Stimulated activated CD8-positive, alpha-beta memory T cell treated with anti-CD3 and anti-CD28 coated beads, Interleukin-4, amount 100 ng/mL, for 48 hours (primary cell): Measurements from ENCODE around the gene OR1I1.

ENCODE experiments used
- DNase-seq: peaks from one replicate; pipeline ENCODE4 v3.0.0-alpha.2; 2020

Gene OR1I1

GRCh38 chr19:15120135-15121026 lies 38.4 kb downstream of the OR1I1 start:
- DNase-seq = no peak

GRCh38 chr19:15122331-15123030 lies 40.5 kb downstream of the OR1I1 start:
- DNase-seq = no peak

GRCh38 chr19:15123031-15123890 lies 41.2 kb downstream of the OR1I1 start:
- no peak for DNase-seq

GRCh38 chr19:15123900-15124299 lies 41.9 kb downstream of the OR1I1 start:
- DNase-seq = no peak

- peak; percentile 37 for DNase-seq
These were observed 42.7 kb downstream of the OR1I1 start for GRCh38 chr19:15124572-15125231.

- peak; percentile 99 for DNase-seq
These were observed 43.4 kb downstream of the OR1I1 start for GRCh38 chr19:15125232-15126067.

- no peak for DNase-seq
These were observed 44.3 kb downstream of the OR1I1 start for GRCh38 chr19:15126131-15126910.

- no peak for DNase-seq
These were observed 46.3 kb downstream of the OR1I1 start for GRCh38 chr19:15128162-15128770.

- peak; percentile 56 for DNase-seq
These were observed 48.0 kb downstream of the OR1I1 start for GRCh38 chr19:15129856-15130585.

- no peak for DNase-seq
These were observed 54.4 kb downstream of the OR1I1 start for GRCh38 chr19:15136234-15136954.

GRCh38 chr19:15137777-15138176 lies 55.8 kb downstream of the OR1I1 start:
- no peak for DNase-seq

GRCh38 chr19:15138427-15138826 lies 56.4 kb downstream of the OR1I1 start:
- no peak for DNase-seq

GRCh38 chr19:15141143-15141542 lies 59.1 kb downstream of the OR1I1 start:
- DNase-seq = no peak

- no peak for DNase-seq
These were observed 60.3 kb downstream of the OR1I1 start for GRCh38 chr19:15142313-15142712.
